B cell (primary cell): ENCODE results near the gene TANC1. TPM values are rescaled to one million over a fixed set of nuclear protein-coding genes. Genes with fewer than 3 reads are reported as not detected.

Experiments used
- ATAC-seq: fragments of 200-7000 bp; cut with Tn5 transposase; one replicate; pipeline ENCODE4 v1.10.0; 2021; ENCODE audit warnings: low read depth, mild to moderate bottlenecking, moderate number of reproducible peaks, moderate library complexity
- CTCF ChIA-PET: fragments of 350-600 bp; sonication (Branson Sonifier 250); formaldehyde crosslinking; loops from one replicate; lab custom pipeline; 2021; ENCODE audit warnings: antibody characterized with exemption, inconsistent platforms; lab: Charles Lee
- POLR2A ChIA-PET: fragments of 350-600 bp; sonication (Branson Sonifier 250); formaldehyde crosslinking; loops from one replicate; lab custom pipeline; 2021; ENCODE audit warnings: antibody characterized with exemption; lab: Charles Lee
- DNase-seq: peaks from one replicate; pipeline ENCODE4 v3.0.0; 2013
- H2AFZ ChIP-seq: 2 replicates; pipeline ENCODE4 v1.6.1; 2012; ENCODE audit warnings: mild to moderate bottlenecking, low read depth, low read length; ENCODE audit not compliant: insufficient read depth, poor library complexity, severe bottlenecking
- H3K27ac ChIP-seq, 2 donors: 1 replicate in 1 of 2; 2 replicates in 1 of 2; pipeline ENCODE4 v1.5.1; 2012 to 2013; ENCODE audit warnings: low read length in 2 of 2, mild to moderate bottlenecking in 2 of 2, moderate library complexity in 1 of 2
- H3K27me3 ChIP-seq, 4 experiments: fragments of 200-600 bp in 1 of 4; sonication (generic) in 1 of 4; replicated peaks in 1 of 4; 1 replicate in 2 of 4; 2 replicates in 2 of 4; pipeline versions ENCODE4 v1.6.1 to v1.7.0; 2013 to 2016; ENCODE audit warnings: low read length in 3 of 4, mild to moderate bottlenecking in 2 of 4, mixed read lengths in 1 of 4, moderate library complexity in 1 of 4; ENCODE audit not compliant: insufficient read depth in 4 of 4, control insufficient read depth in 3 of 4; ENCODE audit errors: control extremely low read depth in 1 of 4
- H3K36me3 ChIP-seq, 2 experiments: replicated peaks in 1 of 2; 1 replicate in 1 of 2; 2 replicates in 1 of 2; pipeline versions ENCODE4 v1.6.1 to v1.7.1; 2013; ENCODE audit warnings: low read length in 1 of 2; ENCODE audit not compliant: insufficient read depth in 2 of 2, control insufficient read depth in 1 of 2; ENCODE audit errors: control extremely low read depth in 1 of 2, extremely low read depth in 1 of 2
- H3K4me1 ChIP-seq, 2 donors: fragments of 200-600 bp in 1 of 2; sonication (generic) in 1 of 2; 1 replicate in 1 of 2; 2 replicates in 1 of 2; pipeline versions ENCODE4 v1.5.1 to v1.6.1; 2013 to 2017; ENCODE audit warnings: low read length in 2 of 2; ENCODE audit not compliant: control insufficient read depth in 2 of 2, insufficient read depth in 2 of 2
- H3K4me2 ChIP-seq: replicated peaks from 2 replicates; pipeline ENCODE3; 2012; ENCODE audit warnings: mild to moderate bottlenecking, low read depth, low read length; ENCODE audit not compliant: poor library complexity, severe bottlenecking
- H3K4me3 ChIP-seq, 5 experiments: fragments of 200-600 bp in 1 of 5; sonication (generic) in 1 of 5; 1 replicate in 3 of 5; 2 replicates in 2 of 5; pipeline versions ENCODE4 v1.5.1 to v1.7.0; 2011 to 2016; ENCODE audit warnings: low read length in 4 of 5, mild to moderate bottlenecking in 4 of 5, low read depth in 2 of 5, control low read depth in 1 of 5, moderate library complexity in 1 of 5; ENCODE audit not compliant: insufficient read depth in 1 of 5; ENCODE audit errors: control extremely low read depth in 1 of 5, extremely low read depth in 1 of 5
- H3K79me2 ChIP-seq: fragments of 200-600 bp; sonication (generic); one replicate; pipeline ENCODE4 v1.6.0; 2016; ENCODE audit warnings: low read length; ENCODE audit not compliant: control insufficient read depth, insufficient read depth
- H3K9ac ChIP-seq: fragments of 200-600 bp; sonication (generic); 2 replicates; pipeline ENCODE4 v1.6.1; 2017; ENCODE audit warnings: mild to moderate bottlenecking, low read length, moderate library complexity
- H3K9me3 ChIP-seq, 3 donors: one replicate each; pipeline versions ENCODE4 v1.6.1 to v1.7.1; 2013; ENCODE audit warnings: low read length in 2 of 3; ENCODE audit not compliant: control insufficient read depth in 2 of 3, insufficient read depth in 1 of 3; ENCODE audit errors: control extremely low read depth in 1 of 3
- H4K20me1 ChIP-seq: 2 replicates; pipeline ENCODE4 v1.6.0; 2012; ENCODE audit warnings: mild to moderate bottlenecking, low read length; ENCODE audit not compliant: insufficient read depth, control insufficient read depth, poor library complexity, severe bottlenecking
- H3K27ac Mint-ChIP-seq: one replicate; pipeline ENCODE4 v1.8.0; 2021; ENCODE audit warnings: mixed read lengths
- H3K27me3 Mint-ChIP-seq: one replicate; pipeline ENCODE4 v1.8.0; 2021; ENCODE audit warnings: mixed read lengths
- H3K4me1 Mint-ChIP-seq: one replicate; pipeline ENCODE4 v1.8.0; 2021; ENCODE audit warnings: mixed read lengths
- H3K4me3 Mint-ChIP-seq: one replicate; pipeline ENCODE4 v1.8.0; 2021; ENCODE audit warnings: mixed read lengths
- H3K9me3 Mint-ChIP-seq: one replicate; pipeline ENCODE4 v1.8.0; 2022; ENCODE audit warnings: mixed read lengths; ENCODE audit not compliant: insufficient read depth
- EZH2 ChIP-seq: IDR thresholded peaks from 2 replicates; pipeline ENCODE4 v1.6.1; 2012; ENCODE audit warnings: borderline replicate concordance, low read depth, mild to moderate bottlenecking, moderate library complexity, low read length; ENCODE audit not compliant: insufficient read depth, poor library complexity, severe bottlenecking
- whole genome bisulfite sequencing: methylation state at CpG from one replicate; pipeline ENCODE4 v1.1.5; 2013; ENCODE audit warnings: missing lambda C conversion rate; ENCODE audit not compliant: insufficient coverage; 5-methylcytosine and 5-hydroxymethylcytosine counted together
- intact Hi-C: fragments of 100-400 bp; cut with micrococcal nuclease; formaldehyde crosslinking; loops from one replicate; pipeline ENCODE4 v1.10.0; 2022
- polyA plus RNA-seq: library from polyadenylated mRNA; depleted of rRNA; stranded (reverse); fragments of >200 nt; gene quantifications from 2 replicates; pipeline ENCODE4 v1.2.3, GENCODE V29; 2012
- total RNA-seq, 2 donors: library from RNA; stranded (reverse); fragments of 120-200 nt in 1 of 2; gene quantifications; 1 replicate in 1 of 2; 2 replicates in 1 of 2; pipeline versions ENCODE4 v1.2.3 to v1.2.4, GENCODE V29; 2013 to 2022
- TF ChIP-seq, protein P1 (sequence below): fragments of 200-600 bp; IDR thresholded peaks from one replicate; pipeline ENCODE4 v1.8.0; 2022; ENCODE audit warnings: antibody characterized with exemption, mild to moderate bottlenecking

The TANC1 gene
- total and polyA plus RNA-seq, 2 donors (not counting 1 experiment from before 2014, with no cell fraction given): 0.13 TPM; not detected in 1

- no peak for DNase-seq
- no peaks in the 10 kb centered on the region for H3K9me3 Mint-ChIP-seq
- Histone ChIP-seq H3K4me3 (no peak overlapping the region), H3K9me3 (no peaks in the 10 kb centered on the region), H4K20me1 (no peaks in the 10 kb centered on the region), H3K36me3 (no peaks in the 10 kb centered on the region), H3K27me3 (peaks cover 0 to 2% (median 0%) of the 10 kb centered on the region in 4 experiments), H3K27ac (no peak overlapping the region), H3K4me2 (no peak overlapping the region), H3K4me1 (no peaks in the 10 kb centered on the region), H3K9ac (no peak overlapping the region), H2AFZ (no peak overlapping the region), H3K79me2 (no peaks in the 10 kb centered on the region)
- WGBS: 93% methylated on average over 14 of the region's 15 CpGs
- H3K4me3 Mint-ChIP-seq: no peak overlapping the region
- TF ChIP-seq EZH2: no peak
- TF ChIP-seq, protein P1, sequence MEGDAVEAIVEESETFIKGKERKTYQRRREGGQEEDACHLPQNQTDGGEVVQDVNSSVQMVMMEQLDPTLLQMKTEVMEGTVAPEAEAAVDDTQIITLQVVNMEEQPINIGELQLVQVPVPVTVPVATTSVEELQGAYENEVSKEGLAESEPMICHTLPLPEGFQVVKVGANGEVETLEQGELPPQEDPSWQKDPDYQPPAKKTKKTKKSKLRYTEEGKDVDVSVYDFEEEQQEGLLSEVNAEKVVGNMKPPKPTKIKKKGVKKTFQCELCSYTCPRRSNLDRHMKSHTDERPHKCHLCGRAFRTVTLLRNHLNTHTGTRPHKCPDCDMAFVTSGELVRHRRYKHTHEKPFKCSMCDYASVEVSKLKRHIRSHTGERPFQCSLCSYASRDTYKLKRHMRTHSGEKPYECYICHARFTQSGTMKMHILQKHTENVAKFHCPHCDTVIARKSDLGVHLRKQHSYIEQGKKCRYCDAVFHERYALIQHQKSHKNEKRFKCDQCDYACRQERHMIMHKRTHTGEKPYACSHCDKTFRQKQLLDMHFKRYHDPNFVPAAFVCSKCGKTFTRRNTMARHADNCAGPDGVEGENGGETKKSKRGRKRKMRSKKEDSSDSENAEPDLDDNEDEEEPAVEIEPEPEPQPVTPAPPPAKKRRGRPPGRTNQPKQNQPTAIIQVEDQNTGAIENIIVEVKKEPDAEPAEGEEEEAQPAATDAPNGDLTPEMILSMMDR: no peak
- ATAC-seq: no peak
- intact Hi-C loops: no loop called here
- no peaks in the 10 kb centered on the region for H3K4me1 Mint-ChIP-seq
- peaks cover 3% of the 10 kb centered on the region for H3K27me3 Mint-ChIP-seq
- POLR2A ChIA-PET: no interaction called here
- CTCF ChIA-PET: no interaction called here
- no peak overlapping the region for H3K27ac Mint-ChIP-seq
Measured at GRCh38 chr2:158921599-158922408, 46.6 kb upstream of the TANC1 start.

DNA sequence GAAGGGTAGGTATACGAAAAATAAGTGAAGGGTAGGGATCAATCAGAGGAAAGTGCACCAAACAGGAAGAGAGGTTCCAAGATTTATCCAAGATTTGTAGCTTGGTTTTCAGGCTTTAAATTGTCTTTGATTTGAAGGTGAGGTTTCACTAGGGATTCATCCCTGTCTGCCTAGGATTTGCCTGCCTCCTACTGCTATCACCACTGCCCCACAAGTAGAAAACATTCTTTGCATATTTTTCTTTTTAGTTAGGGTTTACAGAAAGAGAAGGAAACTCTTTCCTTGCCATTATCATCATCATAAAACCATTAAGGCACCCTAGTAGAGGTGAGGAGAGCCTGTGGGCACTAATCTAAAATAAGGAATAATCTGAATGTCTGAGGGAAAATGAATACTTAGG is 45.8 kb upstream of the TANC1 start:
- Mint-ChIP-seq H3K4me1 (no peaks in the 10 kb centered on the region), H3K4me3 (no peak overlapping the region), H3K27ac (no peak overlapping the region), H3K27me3 (peaks cover 3% of the 10 kb centered on the region), H3K9me3 (no peaks in the 10 kb centered on the region)
- no peak overlapping the region for H3K27ac ChIP-seq
- no peak overlapping the region for H3K4me2 ChIP-seq
- ATAC-seq (no peak), DNase-seq (no peak)
- 82% methylated on average over 1 of the region's 1 CpG for WGBS
- ChIA-PET POLR2A (no interaction called here), CTCF (no interaction called here)
- TF ChIP-seq EZH2: no peak
- TF ChIP-seq, protein P1: no peak
- H4K20me1 ChIP-seq: no peaks in the 10 kb centered on the region
- H3K79me2 ChIP-seq: no peaks in the 10 kb centered on the region
- intact Hi-C loops: no loop called here
- H3K4me1 ChIP-seq: no peaks in the 10 kb centered on the region
- H3K36me3 ChIP-seq: no peaks in the 10 kb centered on the region
- H3K9me3 ChIP-seq: no peaks in the 10 kb centered on the region
- H3K27me3 ChIP-seq: peaks cover 0 to 2% (median 0%) of the 10 kb centered on the region in 4 experiments
- H2AFZ ChIP-seq: no peak overlapping the region
- H3K4me3 ChIP-seq: no peak overlapping the region
- no peak overlapping the region for H3K9ac ChIP-seq
